ENCODE results near the gene GNA14. TPM values are rescaled to one million over a fixed set of nuclear protein-coding genes. Genes with fewer than 3 reads are reported as not detected.

GNA14 gene
- polyA plus RNA-seq, 2 of the 4 experiments (the other 2 are of a cell fraction): 0.04 to 0.06 TPM

DNA sequence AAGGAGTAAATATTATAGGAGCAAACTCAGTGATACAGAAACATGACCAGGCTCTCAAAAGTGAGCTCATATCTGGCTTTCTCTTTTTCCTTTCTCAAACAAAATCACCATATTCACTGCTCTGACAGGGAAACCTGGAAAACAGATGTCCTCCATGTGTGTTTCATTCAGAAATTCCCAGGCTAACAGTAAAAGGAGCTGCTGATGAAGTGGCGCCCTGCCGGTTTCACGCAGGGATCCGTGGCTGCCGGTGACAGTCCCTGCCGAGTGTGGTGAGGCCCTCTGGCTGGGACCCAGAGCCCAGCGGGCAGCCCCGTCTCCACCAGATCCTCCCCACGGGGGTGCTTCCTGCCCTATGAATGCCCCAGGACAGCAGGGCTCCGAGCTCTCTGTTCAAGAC, 208.1 kb downstream of the GNA14 start:
- no peak for TF ChIP-seq BCL3 (IDR thresholded peaks at IDR 0.05)
- no peak for TF ChIP-seq HEYL (CRISPR knock-in tag; IDR thresholded peaks at IDR 0.05)
- no peak for TF ChIP-seq KDM1A (IDR thresholded peaks at IDR 0.05; ENCODE audit: low read depth)
- TF ChIP-seq BHLHE40 (IDR thresholded peaks at IDR 0.05; ENCODE audit: low read depth, low read length): no peak
- TF ChIP-seq GATA3 (IDR thresholded peaks at IDR 0.05; ENCODE audit: borderline replicate concordance): no peak
- TF ChIP-seq RAD21 (conservative IDR thresholded peaks at IDR 0.05 in 1 of 2, IDR thresholded peaks at IDR 0.05 in 1 of 2): no peak
- TF ChIP-seq RFX5 (IDR thresholded peaks at IDR 0.05): no peak
- no peak for TF ChIP-seq HOXB5 (CRISPR knock-in tag; IDR thresholded peaks at IDR 0.05)
- TF ChIP-seq, protein P1, sequence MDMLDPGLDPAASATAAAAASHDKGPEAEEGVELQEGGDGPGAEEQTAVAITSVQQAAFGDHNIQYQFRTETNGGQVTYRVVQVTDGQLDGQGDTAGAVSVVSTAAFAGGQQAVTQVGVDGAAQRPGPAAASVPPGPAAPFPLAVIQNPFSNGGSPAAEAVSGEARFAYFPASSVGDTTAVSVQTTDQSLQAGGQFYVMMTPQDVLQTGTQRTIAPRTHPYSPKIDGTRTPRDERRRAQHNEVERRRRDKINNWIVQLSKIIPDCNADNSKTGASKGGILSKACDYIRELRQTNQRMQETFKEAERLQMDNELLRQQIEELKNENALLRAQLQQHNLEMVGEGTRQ (IDR thresholded peaks at IDR 0.05): no peak
- TF ChIP-seq CHD4 (IDR thresholded peaks at IDR 0.05; ENCODE audit: borderline replicate concordance): no peak
- TF ChIP-seq, protein P2, sequence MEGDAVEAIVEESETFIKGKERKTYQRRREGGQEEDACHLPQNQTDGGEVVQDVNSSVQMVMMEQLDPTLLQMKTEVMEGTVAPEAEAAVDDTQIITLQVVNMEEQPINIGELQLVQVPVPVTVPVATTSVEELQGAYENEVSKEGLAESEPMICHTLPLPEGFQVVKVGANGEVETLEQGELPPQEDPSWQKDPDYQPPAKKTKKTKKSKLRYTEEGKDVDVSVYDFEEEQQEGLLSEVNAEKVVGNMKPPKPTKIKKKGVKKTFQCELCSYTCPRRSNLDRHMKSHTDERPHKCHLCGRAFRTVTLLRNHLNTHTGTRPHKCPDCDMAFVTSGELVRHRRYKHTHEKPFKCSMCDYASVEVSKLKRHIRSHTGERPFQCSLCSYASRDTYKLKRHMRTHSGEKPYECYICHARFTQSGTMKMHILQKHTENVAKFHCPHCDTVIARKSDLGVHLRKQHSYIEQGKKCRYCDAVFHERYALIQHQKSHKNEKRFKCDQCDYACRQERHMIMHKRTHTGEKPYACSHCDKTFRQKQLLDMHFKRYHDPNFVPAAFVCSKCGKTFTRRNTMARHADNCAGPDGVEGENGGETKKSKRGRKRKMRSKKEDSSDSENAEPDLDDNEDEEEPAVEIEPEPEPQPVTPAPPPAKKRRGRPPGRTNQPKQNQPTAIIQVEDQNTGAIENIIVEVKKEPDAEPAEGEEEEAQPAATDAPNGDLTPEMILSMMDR (IDR thresholded peaks at IDR 0.05): no peak
- no peak for TF ChIP-seq CBX2 (IDR thresholded peaks at IDR 0.05; ENCODE audit: borderline replicate concordance, low read depth)
- no peak for TF ChIP-seq FOSB (CRISPR knock-in tag; IDR thresholded peaks at IDR 0.05)
- TF ChIP-seq EHMT2 (IDR thresholded peaks at IDR 0.05; ENCODE audit: low read depth): no peak
- TF ChIP-seq ZNF302 (CRISPR knock-in tag; IDR thresholded peaks at IDR 0.05): no peak
- no peak for TF ChIP-seq CHD2 (IDR thresholded peaks at IDR 0.05; ENCODE audit: low read length, partially characterized antibody)
- TF ChIP-seq ZC3H11A (IDR thresholded peaks at IDR 0.05): no peak
- TF ChIP-seq HOXB13 (CRISPR knock-in tag; IDR thresholded peaks at IDR 0.05; ENCODE audit: low read depth): no peak
- ChIA-PET CTCF (interaction anchor here (0.9 to 14.5 kb wide), 3 partner anchors 11 to 18 kb away, joined by 3 to 238 read pairs (median 6); no protein-coding TSS in a partner anchor), POLR2A (no interaction called here)
- Histone ChIP-seq H3K9me3 (no peaks in the 10 kb centered on the region), H3K4me1 (no peaks in the 10 kb centered on the region), H3K27ac (no peak overlapping the region), H3K4me3 (no peak overlapping the region), H3K4me2 (no peak overlapping the region)
- 84% methylated on average over 10 of the region's 10 CpGs for WGBS (ENCODE audit: missing lambda C conversion rate)
- FAIRE-seq (no peak), ATAC-seq (no peak), DNase-seq (ENCODE audit: low read depth in 1 of 2, low spot score in 1 of 2) (no peak)

- DNase-seq (ENCODE audit: low read depth in 1 of 2, low spot score in 1 of 2) (no peak), FAIRE-seq (no peak), ATAC-seq (no peak)
- TF ChIP-seq KDM5A (IDR thresholded peaks at IDR 0.05): no peak
- TF ChIP-seq, protein P3, sequence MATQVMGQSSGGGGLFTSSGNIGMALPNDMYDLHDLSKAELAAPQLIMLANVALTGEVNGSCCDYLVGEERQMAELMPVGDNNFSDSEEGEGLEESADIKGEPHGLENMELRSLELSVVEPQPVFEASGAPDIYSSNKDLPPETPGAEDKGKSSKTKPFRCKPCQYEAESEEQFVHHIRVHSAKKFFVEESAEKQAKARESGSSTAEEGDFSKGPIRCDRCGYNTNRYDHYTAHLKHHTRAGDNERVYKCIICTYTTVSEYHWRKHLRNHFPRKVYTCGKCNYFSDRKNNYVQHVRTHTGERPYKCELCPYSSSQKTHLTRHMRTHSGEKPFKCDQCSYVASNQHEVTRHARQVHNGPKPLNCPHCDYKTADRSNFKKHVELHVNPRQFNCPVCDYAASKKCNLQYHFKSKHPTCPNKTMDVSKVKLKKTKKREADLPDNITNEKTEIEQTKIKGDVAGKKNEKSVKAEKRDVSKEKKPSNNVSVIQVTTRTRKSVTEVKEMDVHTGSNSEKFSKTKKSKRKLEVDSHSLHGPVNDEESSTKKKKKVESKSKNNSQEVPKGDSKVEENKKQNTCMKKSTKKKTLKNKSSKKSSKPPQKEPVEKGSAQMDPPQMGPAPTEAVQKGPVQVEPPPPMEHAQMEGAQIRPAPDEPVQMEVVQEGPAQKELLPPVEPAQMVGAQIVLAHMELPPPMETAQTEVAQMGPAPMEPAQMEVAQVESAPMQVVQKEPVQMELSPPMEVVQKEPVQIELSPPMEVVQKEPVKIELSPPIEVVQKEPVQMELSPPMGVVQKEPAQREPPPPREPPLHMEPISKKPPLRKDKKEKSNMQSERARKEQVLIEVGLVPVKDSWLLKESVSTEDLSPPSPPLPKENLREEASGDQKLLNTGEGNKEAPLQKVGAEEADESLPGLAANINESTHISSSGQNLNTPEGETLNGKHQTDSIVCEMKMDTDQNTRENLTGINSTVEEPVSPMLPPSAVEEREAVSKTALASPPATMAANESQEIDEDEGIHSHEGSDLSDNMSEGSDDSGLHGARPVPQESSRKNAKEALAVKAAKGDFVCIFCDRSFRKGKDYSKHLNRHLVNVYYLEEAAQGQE (IDR thresholded peaks at IDR 0.05): no peak
- TF ChIP-seq POLR2A (IDR thresholded peaks at IDR 0.05; ENCODE audit: low read length): no peak
- no peaks in the 10 kb centered on the region for H3K4me1 ChIP-seq
- H3K4me2 ChIP-seq: no peak overlapping the region
- ChIA-PET CTCF (interaction anchor here (0.6 to 14.5 kb wide), 2 partner anchors 20 to 327 kb away, joined by 3 to 238 read pairs; no protein-coding TSS in a partner anchor), POLR2A (no interaction called here)
- no peaks in the 10 kb centered on the region for H3K9me3 ChIP-seq
- no peak overlapping the region for H3K4me3 ChIP-seq
- no peak overlapping the region for H3K27ac ChIP-seq
- WGBS (ENCODE audit: missing lambda C conversion rate): 70% methylated on average over 3 of the region's 3 CpGs
These were observed 209.5 kb downstream of the GNA14 start for GRCh38 chr9:77438653-77439052.
